ENCODE data around the gene TUBA4B.

TUBA4B gene

DNA sequence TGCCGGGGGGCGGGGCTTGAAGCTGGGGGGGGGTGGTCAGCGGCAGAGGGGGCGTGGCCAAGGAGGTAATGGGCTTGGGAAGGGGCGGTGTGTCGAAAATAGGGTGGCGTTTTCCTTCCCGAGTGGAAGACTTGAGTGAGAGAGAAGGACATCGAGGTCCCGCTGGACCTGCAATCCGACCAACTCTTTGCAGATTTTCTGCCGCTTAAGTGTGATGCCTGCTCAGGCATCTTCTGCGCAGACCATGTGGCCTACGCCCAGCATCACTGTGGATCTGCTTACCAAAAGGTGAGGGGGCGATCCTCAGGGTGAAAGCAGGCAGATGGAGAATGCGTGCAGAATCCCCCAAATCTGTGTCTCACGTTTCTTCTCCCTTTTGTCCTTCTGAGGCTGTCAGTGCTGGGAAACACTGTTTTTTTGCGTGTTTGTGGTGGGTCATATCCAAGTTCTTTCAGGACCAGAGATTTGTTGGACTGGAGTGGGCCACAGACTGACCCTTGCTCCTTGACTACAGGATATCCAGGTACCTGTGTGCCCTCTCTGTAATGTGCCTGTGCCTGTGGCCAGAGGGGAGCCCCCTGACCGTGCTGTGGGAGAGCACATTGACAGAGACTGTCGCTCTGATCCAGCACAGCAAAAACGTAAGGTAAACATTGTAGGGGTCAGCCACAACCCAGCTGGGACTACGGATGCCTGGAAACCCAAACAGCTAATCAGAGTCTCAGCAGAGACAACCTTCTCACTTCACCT, 45.7 kb upstream of the TUBA4B start:
- TF ChIP-seq, protein P1, sequence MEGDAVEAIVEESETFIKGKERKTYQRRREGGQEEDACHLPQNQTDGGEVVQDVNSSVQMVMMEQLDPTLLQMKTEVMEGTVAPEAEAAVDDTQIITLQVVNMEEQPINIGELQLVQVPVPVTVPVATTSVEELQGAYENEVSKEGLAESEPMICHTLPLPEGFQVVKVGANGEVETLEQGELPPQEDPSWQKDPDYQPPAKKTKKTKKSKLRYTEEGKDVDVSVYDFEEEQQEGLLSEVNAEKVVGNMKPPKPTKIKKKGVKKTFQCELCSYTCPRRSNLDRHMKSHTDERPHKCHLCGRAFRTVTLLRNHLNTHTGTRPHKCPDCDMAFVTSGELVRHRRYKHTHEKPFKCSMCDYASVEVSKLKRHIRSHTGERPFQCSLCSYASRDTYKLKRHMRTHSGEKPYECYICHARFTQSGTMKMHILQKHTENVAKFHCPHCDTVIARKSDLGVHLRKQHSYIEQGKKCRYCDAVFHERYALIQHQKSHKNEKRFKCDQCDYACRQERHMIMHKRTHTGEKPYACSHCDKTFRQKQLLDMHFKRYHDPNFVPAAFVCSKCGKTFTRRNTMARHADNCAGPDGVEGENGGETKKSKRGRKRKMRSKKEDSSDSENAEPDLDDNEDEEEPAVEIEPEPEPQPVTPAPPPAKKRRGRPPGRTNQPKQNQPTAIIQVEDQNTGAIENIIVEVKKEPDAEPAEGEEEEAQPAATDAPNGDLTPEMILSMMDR (IDR thresholded peaks at IDR 0.05; ENCODE audit: borderline replicate concordance, control extremely low read depth, extremely low read depth, insufficient read depth, missing control alignments): no peak
- no peak for DNase-seq (ENCODE audit: low spot score)
- in situ Hi-C loops (cut with MboI; ENCODE audit: low sequenced_read_pairs, unreplicated experiment): no loop called here

DNA sequence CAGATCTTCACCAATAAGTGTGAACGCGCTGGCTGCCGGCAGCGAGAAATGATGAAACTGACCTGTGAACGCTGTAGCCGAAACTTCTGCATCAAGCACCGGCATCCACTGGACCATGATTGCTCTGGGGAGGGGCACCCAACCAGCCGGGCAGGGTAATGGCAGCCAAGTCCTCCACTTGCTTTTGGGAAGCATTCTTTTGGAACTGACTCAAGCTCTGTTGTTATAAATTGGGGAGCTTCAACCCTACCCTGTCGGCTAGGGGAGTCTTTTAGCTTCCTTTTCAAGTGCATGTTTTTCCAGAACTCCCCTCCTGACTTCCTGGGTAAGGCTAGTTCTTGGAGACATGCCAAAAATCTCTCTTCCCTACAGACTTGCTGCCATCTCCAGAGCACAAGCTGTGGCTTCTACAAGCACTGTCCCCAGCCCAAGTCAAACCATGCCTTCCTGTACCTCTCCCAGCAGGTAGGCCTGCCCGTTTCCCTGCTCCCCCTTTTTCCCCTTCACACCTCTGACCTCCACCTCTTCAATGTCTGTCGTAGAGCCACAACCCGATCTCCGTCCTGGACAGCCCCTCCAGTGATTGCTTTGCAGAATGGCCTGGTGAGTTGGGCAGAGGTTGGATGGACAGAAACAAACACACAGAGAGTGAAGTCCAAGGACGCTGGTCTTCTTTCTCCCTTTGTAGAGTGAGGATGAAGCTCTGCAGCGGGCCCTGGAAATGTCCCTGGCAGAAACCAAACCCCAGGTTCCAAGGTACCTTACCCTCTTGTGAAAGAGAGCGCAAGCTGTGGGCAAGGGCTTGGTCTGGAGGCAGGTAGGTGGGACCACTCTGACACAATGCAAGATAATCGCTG, 44.9 kb upstream of the TUBA4B start:
- TF ChIP-seq, protein P1 (IDR thresholded peaks at IDR 0.05; ENCODE audit: borderline replicate concordance, control extremely low read depth, extremely low read depth, insufficient read depth, missing control alignments): no peak
- DNase-seq (ENCODE audit: low spot score): no peak
- in situ Hi-C loops (cut with MboI; ENCODE audit: low sequenced_read_pairs, unreplicated experiment): no loop called here

DNA sequence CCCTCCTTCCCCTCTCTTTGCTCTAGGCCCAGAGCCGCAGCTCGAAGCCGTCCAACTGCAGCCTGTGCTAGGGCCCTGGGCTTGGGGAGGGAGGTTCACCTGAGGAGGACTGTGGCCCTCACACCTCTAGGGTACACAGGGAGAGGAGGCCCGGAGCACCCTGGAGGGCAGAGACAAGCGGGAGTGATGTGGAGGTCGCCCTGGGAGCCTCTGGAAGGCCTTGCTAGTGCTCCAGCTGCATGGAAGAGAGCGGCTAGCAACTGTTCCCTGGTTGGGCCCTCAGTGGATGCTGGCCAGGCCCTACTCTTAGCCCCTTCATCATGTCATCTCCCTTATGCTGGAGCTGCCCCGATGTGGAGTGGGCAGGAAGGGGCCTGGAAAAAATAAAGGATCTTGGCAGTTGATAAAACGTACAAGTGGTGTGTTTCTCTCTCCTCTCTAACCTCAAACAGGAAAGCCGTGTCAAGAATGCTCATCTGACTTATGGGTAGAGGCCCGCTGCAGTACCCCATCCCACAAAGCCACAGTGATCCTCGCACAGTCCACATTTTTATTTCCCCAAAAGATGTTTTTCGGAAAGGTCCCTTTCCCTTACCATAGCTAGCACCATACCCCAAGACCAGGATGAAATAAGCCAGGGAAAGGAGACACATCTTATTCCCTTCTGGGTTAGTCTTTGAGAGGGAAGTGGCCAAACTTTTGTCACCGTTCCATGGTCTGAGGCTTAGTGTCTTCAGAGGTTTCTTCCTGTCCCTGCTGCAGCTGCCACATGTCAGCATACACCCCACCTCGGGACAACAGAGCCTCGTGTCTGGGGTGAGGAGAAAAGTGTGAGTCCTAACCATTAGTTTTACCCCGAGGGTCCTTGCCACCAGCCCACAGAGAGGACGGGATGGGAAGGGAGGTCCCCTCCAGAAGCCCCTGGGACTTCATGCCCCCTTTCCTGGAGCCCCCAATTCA, 43.5 kb upstream of the TUBA4B start:
- TF ChIP-seq, protein P1 (IDR thresholded peaks at IDR 0.05; ENCODE audit: borderline replicate concordance, control extremely low read depth, extremely low read depth, insufficient read depth, missing control alignments): no peak
- in situ Hi-C loops (cut with MboI; ENCODE audit: low sequenced_read_pairs, unreplicated experiment): no loop called here

DNA sequence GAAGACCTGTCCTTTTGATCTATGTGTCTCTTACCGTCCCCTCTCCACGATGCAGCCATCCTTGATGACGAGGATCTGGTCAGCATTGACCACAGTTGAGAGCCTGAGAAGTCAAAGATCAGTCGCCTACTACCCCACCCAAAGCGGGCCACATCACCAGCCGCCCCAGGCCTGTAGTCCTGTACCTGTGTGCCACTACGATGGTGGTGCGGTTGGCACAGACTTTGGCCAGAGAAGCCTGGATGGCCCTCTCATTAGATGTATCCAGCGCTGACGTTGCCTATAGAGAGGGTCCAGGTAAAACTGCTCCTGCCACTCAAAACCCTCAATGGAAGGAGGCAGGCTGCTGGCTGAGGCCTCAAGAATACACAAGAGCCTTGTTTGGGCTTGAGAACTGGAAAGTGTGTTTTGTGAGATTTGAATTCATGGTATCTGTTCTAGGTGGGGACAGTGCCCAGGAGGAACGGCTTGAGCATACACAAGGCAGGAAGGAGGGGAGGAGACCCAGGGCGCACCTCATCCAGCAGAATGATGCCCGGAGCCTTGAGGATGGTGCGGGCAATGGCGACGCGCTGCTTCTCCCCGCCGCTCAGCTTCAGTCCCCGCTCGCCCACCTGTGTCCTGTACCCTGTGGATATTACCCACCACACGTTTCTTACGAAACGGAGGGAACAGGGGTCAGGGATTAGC, 42.7 kb upstream of the TUBA4B start:
- DNase-seq (ENCODE audit: low spot score): no peak
- TF ChIP-seq, protein P1 (IDR thresholded peaks at IDR 0.05; ENCODE audit: borderline replicate concordance, control extremely low read depth, extremely low read depth, insufficient read depth, missing control alignments): no peak
- in situ Hi-C loops (cut with MboI; ENCODE audit: low sequenced_read_pairs, unreplicated experiment): no loop called here

More for the DNA sequence above, 43.5 kb upstream of the TUBA4B start:
- no peak for DNase-seq (ENCODE audit: low spot score)

DNA sequence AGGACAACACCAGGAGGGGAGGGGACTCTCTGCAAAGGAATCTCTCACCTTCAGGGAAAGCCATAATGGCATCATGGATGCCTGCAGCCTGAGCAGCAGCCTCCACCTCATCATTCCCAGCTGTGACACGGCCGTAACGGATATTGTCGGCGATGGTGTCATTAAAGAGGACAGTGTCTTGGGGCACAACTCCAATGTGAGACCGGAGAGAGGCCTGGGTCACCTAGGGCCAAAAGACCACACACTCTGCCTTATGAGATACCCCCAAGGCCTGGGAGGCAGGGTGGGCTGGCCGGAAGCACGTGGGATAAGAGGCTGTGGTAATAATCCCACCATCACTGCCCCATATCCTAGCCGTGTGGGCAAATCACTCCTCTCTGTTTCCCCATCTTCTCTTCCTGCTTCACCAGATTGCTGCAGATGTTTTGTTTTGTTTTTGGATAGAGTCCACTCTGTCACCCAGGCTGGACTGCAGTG, 42.1 kb upstream of the TUBA4B start:
- TF ChIP-seq, protein P1 (IDR thresholded peaks at IDR 0.05; ENCODE audit: borderline replicate concordance, control extremely low read depth, extremely low read depth, insufficient read depth, missing control alignments): no peak
- in situ Hi-C loops (cut with MboI; ENCODE audit: low sequenced_read_pairs, unreplicated experiment): no loop called here
- no peak for DNase-seq (ENCODE audit: low spot score)
